Cardiac fibroblast (primary cell): ENCODE data around the gene CORO2A.
"Not testable (repeated sequence)": the region's sequence is repeated elsewhere in the genome, so short reads cannot be mapped to it uniquely, and the experiment has no call there.

Source experiments
- DNase-seq, 2 donors: peaks; one replicate each; pipeline versions ENCODE4 v3.0.0 to v3.0.0-alpha.2; 2010; ENCODE audit warnings: low read depth in 2 of 2
- H3K4me3 ChIP-seq, 2 donors: replicated peaks in 1 of 2; 1 replicate in 1 of 2; 2 replicates in 1 of 2; pipeline ENCODE4 v1.5.1; 2011; ENCODE audit warnings: low read depth in 2 of 2, low read length in 2 of 2, mild to moderate bottlenecking in 2 of 2, moderate library complexity in 1 of 2
- CTCF ChIP-seq: IDR thresholded peaks from one replicate; pipeline ENCODE4 v1.5.1; 2011; ENCODE audit warnings: low read depth, mild to moderate bottlenecking, low read length, inconsistent platforms

The CORO2A gene

DNA sequence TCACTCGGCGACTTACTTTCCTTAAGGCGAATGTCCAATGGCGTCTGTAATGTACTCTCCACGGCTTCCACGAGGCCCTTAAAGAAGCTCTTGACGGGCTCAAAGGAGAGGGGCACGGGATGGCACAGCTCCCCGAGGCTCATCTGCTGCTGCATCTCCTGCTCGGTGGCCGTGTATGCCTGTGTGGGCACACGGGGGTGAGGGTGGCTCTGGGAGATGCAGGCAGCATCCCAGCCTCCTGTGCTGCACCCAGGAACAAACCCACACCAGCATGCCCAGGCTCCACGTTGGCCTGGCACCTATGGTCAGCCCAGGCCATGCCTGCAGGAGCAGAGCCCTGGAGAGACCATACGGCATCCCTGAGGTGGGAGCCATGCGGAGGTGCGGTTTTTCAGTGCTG is 97.6 kb downstream of the CORO2A start:
- DNase-seq: no peak
- no peak for TF ChIP-seq CTCF
- no peak overlapping the region for H3K4me3 ChIP-seq

GRCh38 chr9:98094316-98094715 is 98.1 kb downstream of the CORO2A start:
- TF ChIP-seq CTCF: no peak
- DNase-seq: no peak
- no peak overlapping the region for H3K4me3 ChIP-seq

- no peak for TF ChIP-seq CTCF
- H3K4me3 ChIP-seq: no peak overlapping the region
- DNase-seq: no peak
These were observed 99.9 kb downstream of the CORO2A start for GRCh38 chr9:98092613-98092931.

DNA sequence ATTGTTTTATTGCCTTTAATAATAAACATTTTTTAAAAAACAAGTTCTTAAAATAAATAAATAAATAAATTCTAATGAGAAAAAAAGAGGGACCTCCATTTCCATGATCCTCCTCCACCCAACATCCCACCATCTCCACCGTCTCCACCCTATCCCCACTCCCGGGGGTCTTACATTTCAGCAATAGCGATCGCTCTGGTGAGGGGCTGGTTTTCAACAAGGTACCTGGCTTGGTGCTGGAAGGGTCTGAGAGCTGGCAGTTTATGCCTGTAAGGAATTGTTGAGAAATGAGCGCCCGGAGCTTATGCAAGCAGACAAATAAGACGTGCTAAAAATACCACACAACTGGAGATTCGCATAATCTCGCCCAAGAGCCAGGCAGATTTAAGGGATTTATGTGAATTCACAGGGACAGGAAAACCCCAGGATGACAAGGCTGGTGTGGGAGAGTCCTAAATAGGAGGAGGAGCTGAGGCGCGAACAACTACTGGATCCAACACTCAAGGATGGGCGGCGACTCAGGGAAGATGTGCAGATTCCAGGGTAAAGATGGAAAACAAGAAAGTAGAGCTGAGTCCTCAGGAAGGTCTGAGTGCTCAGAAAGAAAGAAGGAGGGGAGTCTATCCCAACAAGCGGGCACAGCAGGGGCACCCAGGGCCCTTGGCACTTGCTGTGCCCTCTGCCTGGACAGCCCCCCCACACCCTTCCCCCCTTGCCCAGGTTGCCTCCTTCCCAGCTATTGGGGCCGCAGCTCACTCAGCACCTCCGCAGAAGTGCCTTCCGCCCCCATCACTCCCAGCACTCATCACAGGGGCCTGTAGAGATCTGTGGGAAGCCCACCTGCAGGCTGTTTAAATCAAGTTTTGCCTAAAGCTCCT is 100.5 kb downstream of the CORO2A start:
- no peak overlapping the region for H3K4me3 ChIP-seq
- TF ChIP-seq CTCF: no peak
- peak; percentile 34 to 61 for DNase-seq

GRCh38 chr9:98090674-98091073 is 101.8 kb downstream of the CORO2A start:
- TF ChIP-seq CTCF: peak; percentile 18
- not testable (repeated sequence) for DNase-seq, H3K4me3 ChIP-seq

GRCh38 chr9:98087420-98088354 is 104.8 kb downstream of the CORO2A start:
- DNase-seq: peak; percentile 41 to 63
- peak overlapping the region; percentile 13 to 33 for H3K4me3 ChIP-seq
- TF ChIP-seq CTCF: no peak
